ENCODE data around the gene ISY1. TPM values are rescaled to one million over a fixed set of nuclear protein-coding genes. Genes with fewer than 3 reads are reported as not detected.

The ISY1 gene
- total RNA-seq, 4 donors from 2014 or later = 19.6 to 34.9 (median 22.3) TPM

- peak overlapping the region; percentile 85 to 97 (median 95) for H3K4me3 ChIP-seq
- no peaks in the 10 kb centered on the region for H3K27me3 ChIP-seq
- H3K36me3 ChIP-seq = peaks cover 0 to 6% of the 10 kb centered on the region in 2 donors
- in situ Hi-C loops (cut with MboI; ENCODE audit: low sequenced_read_pairs in 4 of 4) (no loop called here), intact Hi-C loops (cut with DNase I; ENCODE audit: low total_unique reads) (loop anchor here (5.0 kb wide), 2 partner anchors 65 to 380 kb away; partner anchors contain the start of gene COPG1)
- TF ChIP-seq, protein P1, sequence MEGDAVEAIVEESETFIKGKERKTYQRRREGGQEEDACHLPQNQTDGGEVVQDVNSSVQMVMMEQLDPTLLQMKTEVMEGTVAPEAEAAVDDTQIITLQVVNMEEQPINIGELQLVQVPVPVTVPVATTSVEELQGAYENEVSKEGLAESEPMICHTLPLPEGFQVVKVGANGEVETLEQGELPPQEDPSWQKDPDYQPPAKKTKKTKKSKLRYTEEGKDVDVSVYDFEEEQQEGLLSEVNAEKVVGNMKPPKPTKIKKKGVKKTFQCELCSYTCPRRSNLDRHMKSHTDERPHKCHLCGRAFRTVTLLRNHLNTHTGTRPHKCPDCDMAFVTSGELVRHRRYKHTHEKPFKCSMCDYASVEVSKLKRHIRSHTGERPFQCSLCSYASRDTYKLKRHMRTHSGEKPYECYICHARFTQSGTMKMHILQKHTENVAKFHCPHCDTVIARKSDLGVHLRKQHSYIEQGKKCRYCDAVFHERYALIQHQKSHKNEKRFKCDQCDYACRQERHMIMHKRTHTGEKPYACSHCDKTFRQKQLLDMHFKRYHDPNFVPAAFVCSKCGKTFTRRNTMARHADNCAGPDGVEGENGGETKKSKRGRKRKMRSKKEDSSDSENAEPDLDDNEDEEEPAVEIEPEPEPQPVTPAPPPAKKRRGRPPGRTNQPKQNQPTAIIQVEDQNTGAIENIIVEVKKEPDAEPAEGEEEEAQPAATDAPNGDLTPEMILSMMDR (IDR thresholded peaks at IDR 0.05 in 4 of 5, conservative IDR thresholded peaks at IDR 0.05 in 1 of 5) = no peak
- TF ChIP-seq POLR2A (IDR thresholded peaks at IDR 0.05) = peak in 1 of 2 donors; percentile 42
- DNase-seq (no peak), ATAC-seq (peak; percentile 1 to 3)
- H3K9me3 ChIP-seq = no peaks in the 10 kb centered on the region
- H3K4me1 ChIP-seq = peaks cover 50 to 54% of the 10 kb centered on the region in 2 donors
- H3K27ac ChIP-seq = peak overlapping the region; percentile 96 to 100 (median 100)
Measured at GRCh38 chr3:129182390-129183185, 21.7 kb upstream of the ISY1 start.

DNA sequence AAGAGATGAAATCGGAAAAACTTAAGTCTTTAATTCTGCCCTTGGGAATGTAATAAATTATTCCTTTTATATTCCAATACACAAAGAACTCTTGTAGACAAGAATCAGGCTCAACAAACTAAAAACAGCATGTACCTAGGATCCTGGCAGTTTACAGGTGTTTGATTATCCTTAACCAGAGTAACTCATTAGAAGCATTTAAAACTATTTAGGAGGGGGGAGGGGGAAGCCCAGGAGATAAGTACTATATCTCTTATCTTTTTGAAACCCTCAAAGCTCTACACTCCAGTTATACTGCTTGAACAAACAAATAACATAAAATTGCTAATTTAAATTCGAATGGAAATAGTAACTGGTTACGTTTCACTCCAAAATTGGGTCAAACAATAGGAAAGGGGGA is 21.0 kb upstream of the ISY1 start:
- ATAC-seq (no peak), DNase-seq (no peak)
- H3K4me3 ChIP-seq = peak overlapping the region; percentile 85 to 97 (median 95)
- in situ Hi-C loops (cut with MboI; ENCODE audit: low sequenced_read_pairs in 4 of 4) (no loop called here), intact Hi-C loops (cut with DNase I; ENCODE audit: low total_unique reads) (loop anchor here (5.0 kb wide), 2 partner anchors 65 to 380 kb away; partner anchors contain the start of gene COPG1)
- H3K36me3 ChIP-seq = peaks cover 0 to 6% of the 10 kb centered on the region in 2 donors
- H3K27ac ChIP-seq = peak overlapping the region; percentile 96 to 100 (median 100)
- peaks cover 54 to 59% of the 10 kb centered on the region in 2 donors for H3K4me1 ChIP-seq
- H3K9me3 ChIP-seq = no peaks in the 10 kb centered on the region
- no peaks in the 10 kb centered on the region for H3K27me3 ChIP-seq
- TF ChIP-seq, protein P1 (IDR thresholded peaks at IDR 0.05 in 4 of 5, conservative IDR thresholded peaks at IDR 0.05 in 1 of 5) = no peak
- no peak for TF ChIP-seq POLR2A (IDR thresholded peaks at IDR 0.05)

DNA sequence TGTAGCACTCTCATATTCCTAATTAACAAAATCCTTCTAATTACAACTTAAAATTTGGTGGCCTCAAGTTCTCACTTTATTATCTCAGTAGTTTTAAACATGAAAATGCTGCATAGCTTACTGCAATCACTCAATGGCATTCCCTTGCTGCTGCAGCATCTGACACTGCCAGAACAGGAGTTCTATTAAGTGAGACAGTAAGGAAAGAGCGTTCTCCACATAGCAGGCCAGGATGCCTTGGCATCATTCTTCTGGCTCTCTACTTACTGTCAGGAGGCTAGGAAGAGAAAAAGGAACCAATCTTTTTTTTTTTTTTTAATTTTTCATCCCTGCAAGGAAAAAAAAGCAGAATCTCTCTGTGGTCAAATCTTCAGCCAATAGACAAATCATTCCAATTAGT is 19.6 kb upstream of the ISY1 start:
- peaks cover 60 to 64% of the 10 kb centered on the region in 2 donors for H3K4me1 ChIP-seq
- peak; percentile 50 to 71 for DNase-seq
- peak; percentile 21 to 38 for ATAC-seq
- no peaks in the 10 kb centered on the region for H3K9me3 ChIP-seq
- H3K4me3 ChIP-seq = peak overlapping the region; percentile 85 to 97 (median 95)
- no peaks in the 10 kb centered on the region for H3K27me3 ChIP-seq
- intact Hi-C loops (cut with DNase I; ENCODE audit: low total_unique reads) = loop anchor here (5.0 kb wide), 2 partner anchors 67 to 378 kb away; partner anchors contain the start of gene COPG1
- TF ChIP-seq, protein P1 (IDR thresholded peaks at IDR 0.05 in 4 of 5, conservative IDR thresholded peaks at IDR 0.05 in 1 of 5) = no peak
- TF ChIP-seq POLR2A (IDR thresholded peaks at IDR 0.05) = peak in 1 of 2 donors; percentile 47
- H3K36me3 ChIP-seq = peaks cover 0 to 6% of the 10 kb centered on the region in 2 donors
- peak overlapping the region; percentile 96 to 100 (median 100) for H3K27ac ChIP-seq
- in situ Hi-C loops (cut with MboI; ENCODE audit: low sequenced_read_pairs in 4 of 4) = no loop called here

- H3K27ac ChIP-seq = peak overlapping the region; percentile 96 to 100 (median 100)
- peaks cover 2 to 18% of the 10 kb centered on the region in 2 donors for H3K36me3 ChIP-seq
- no peaks in the 10 kb centered on the region for H3K9me3 ChIP-seq
- TF ChIP-seq POLR2A (IDR thresholded peaks at IDR 0.05) = no peak
- TF ChIP-seq, protein P1 (IDR thresholded peaks at IDR 0.05 in 4 of 5, conservative IDR thresholded peaks at IDR 0.05 in 1 of 5) = no peak
- ATAC-seq = peak; percentile 16 to 62
- H3K27me3 ChIP-seq = no peaks in the 10 kb centered on the region
- in situ Hi-C loops (cut with MboI; ENCODE audit: low sequenced_read_pairs in 4 of 4) = no loop called here
- peak overlapping the region in 2 of 4 donors; percentile 3 for H3K4me3 ChIP-seq
- DNase-seq = peak in 1 of 2 donors; percentile 69
- intact Hi-C loops (cut with DNase I; ENCODE audit: low total_unique reads) = no loop called here
- H3K4me1 ChIP-seq = peaks cover 96 to 97% of the 10 kb centered on the region in 2 donors
Measured at GRCh38 chr3:129176051-129176450, 15.2 kb upstream of the ISY1 start.

Data from gastrocnemius medialis (tissue), 4 donors.